ENCODE measurements around the gene FRS2.

DNA sequence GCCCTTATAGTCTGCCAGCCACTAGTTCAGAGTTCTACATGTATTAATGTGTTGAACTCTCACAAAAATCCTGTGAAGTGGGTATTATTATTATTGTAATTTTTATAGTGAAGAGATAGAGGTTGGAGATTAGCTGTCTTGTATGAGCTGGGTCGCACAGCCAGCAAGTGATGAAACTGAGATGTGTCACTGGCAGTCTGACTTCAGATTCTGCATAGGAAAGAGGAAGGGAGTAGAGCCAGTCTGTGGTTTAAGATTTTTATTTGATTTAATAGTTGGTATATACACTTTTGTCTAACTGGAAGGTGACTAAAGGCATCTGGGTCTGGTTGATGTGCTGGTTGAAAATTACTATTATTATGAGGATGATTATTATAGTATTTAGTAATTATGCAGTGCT is 5.8 kb upstream of the FRS2 start:
- TF ChIP-seq, protein P1, sequence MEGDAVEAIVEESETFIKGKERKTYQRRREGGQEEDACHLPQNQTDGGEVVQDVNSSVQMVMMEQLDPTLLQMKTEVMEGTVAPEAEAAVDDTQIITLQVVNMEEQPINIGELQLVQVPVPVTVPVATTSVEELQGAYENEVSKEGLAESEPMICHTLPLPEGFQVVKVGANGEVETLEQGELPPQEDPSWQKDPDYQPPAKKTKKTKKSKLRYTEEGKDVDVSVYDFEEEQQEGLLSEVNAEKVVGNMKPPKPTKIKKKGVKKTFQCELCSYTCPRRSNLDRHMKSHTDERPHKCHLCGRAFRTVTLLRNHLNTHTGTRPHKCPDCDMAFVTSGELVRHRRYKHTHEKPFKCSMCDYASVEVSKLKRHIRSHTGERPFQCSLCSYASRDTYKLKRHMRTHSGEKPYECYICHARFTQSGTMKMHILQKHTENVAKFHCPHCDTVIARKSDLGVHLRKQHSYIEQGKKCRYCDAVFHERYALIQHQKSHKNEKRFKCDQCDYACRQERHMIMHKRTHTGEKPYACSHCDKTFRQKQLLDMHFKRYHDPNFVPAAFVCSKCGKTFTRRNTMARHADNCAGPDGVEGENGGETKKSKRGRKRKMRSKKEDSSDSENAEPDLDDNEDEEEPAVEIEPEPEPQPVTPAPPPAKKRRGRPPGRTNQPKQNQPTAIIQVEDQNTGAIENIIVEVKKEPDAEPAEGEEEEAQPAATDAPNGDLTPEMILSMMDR (IDR thresholded peaks at IDR 0.05; ENCODE audit: low read depth, low read length), result no peak
- TF ChIP-seq EZH2phosphoT487 (IDR thresholded peaks at IDR 0.05; ENCODE audit: low read depth), result no peak
